Measurements from ENCODE around the gene DDX17. TPM values are rescaled to one million over a fixed set of nuclear protein-coding genes. Genes with fewer than 3 reads are reported as not detected.

Gene DDX17
- total and polyA plus RNA-seq, 2 donors (not counting 1 experiment from before 2014, with no cell fraction given), result 325 to 362 TPM

GRCh38 chr22:38443628-38444521 lies 62.2 kb downstream of the DDX17 start:
- no peak for DNase-seq (ENCODE audit: low read depth in 2 of 2)
- H3K27me3 ChIP-seq (ENCODE audit: control insufficient read depth, insufficient read depth, low read length), result peaks cover 10% of the 10 kb centered on the region
- H3K79me2 ChIP-seq (ENCODE audit: control insufficient read depth, insufficient read depth, low read length), result no peaks in the 10 kb centered on the region
- no peak overlapping the region for H2AFZ ChIP-seq (ENCODE audit: low read length)
- TF ChIP-seq, protein P1, sequence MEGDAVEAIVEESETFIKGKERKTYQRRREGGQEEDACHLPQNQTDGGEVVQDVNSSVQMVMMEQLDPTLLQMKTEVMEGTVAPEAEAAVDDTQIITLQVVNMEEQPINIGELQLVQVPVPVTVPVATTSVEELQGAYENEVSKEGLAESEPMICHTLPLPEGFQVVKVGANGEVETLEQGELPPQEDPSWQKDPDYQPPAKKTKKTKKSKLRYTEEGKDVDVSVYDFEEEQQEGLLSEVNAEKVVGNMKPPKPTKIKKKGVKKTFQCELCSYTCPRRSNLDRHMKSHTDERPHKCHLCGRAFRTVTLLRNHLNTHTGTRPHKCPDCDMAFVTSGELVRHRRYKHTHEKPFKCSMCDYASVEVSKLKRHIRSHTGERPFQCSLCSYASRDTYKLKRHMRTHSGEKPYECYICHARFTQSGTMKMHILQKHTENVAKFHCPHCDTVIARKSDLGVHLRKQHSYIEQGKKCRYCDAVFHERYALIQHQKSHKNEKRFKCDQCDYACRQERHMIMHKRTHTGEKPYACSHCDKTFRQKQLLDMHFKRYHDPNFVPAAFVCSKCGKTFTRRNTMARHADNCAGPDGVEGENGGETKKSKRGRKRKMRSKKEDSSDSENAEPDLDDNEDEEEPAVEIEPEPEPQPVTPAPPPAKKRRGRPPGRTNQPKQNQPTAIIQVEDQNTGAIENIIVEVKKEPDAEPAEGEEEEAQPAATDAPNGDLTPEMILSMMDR (conservative IDR thresholded peaks at IDR 0.05 in 1 of 2, IDR thresholded peaks at IDR 0.05 in 1 of 2; ENCODE audit: low read depth in 1 of 2, low read length in 2 of 2), result no peak
- TF ChIP-seq EZH2 (IDR thresholded peaks at IDR 0.05; ENCODE audit: low read length, missing control alignments), result no peak
- no peaks in the 10 kb centered on the region for H3K9me3 ChIP-seq (ENCODE audit: control insufficient read depth, insufficient read depth, low read depth, low read length)
- no peak overlapping the region for H3K4me2 ChIP-seq (ENCODE audit: extremely low read depth, insufficient read depth, low read length)
- no peaks in the 10 kb centered on the region for H3K36me3 ChIP-seq (ENCODE audit: control insufficient read depth, insufficient read depth, low read length)
- no peaks in the 10 kb centered on the region for H4K20me1 ChIP-seq (ENCODE audit: control insufficient read depth, extremely low read depth, insufficient read depth, low read length)
- no peak overlapping the region for H3K27ac ChIP-seq (ENCODE audit: insufficient read depth, low read length)
- no peak overlapping the region for H3K9ac ChIP-seq (ENCODE audit: insufficient read depth, low read length)
- H3K4me1 ChIP-seq (ENCODE audit: control insufficient read depth, extremely low read depth, insufficient read depth, low read length), result no peaks in the 10 kb centered on the region
- H3K4me3 ChIP-seq (replicated peaks in 1 of 4; ENCODE audit: control extremely low read depth in 1 of 4, insufficient read depth in 1 of 4, low read depth in 3 of 4, low read length in 4 of 4), result no peak overlapping the region

DNA sequence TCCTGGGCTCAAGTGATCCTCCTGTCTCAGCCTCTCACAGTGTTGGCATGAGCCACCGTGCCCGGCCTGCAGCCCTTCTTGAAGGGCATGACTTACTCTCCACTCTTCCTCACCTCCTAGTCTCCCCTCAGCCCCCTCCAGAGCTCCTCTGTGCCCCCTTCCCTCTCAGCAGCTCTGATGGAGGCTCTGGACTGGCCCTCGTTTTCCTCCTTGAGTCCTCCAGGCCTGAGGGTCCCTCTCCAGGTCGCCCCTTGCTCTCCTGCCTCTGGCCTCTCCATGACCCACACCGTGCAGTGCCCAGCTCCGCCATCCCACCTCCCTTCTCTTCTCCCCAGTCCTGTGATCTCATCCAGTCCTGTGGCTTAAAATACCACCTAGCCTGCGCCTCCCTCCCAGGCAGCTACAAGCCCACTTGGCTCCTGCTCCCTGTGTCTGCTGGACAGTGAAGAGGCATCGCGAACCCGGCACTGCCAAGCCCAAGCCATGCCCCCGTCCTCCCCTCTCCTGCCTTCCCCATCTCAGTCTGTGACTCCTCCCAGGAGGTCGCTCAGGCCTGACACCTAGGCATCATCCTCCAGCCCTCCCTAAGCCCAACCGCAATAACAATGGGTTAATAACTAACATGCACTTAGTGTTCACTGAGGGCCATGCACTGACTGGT lies 63.0 kb downstream of the DDX17 start:
- no peak for TF ChIP-seq EZH2 (IDR thresholded peaks at IDR 0.05; ENCODE audit: low read length, missing control alignments)
- TF ChIP-seq, protein P1 (conservative IDR thresholded peaks at IDR 0.05 in 1 of 2, IDR thresholded peaks at IDR 0.05 in 1 of 2; ENCODE audit: low read depth in 1 of 2, low read length in 2 of 2), result no peak
- no peaks in the 10 kb centered on the region for H3K36me3 ChIP-seq (ENCODE audit: control insufficient read depth, insufficient read depth, low read length)
- H4K20me1 ChIP-seq (ENCODE audit: control insufficient read depth, extremely low read depth, insufficient read depth, low read length), result no peaks in the 10 kb centered on the region
- no peak overlapping the region for H3K27ac ChIP-seq (ENCODE audit: insufficient read depth, low read length)
- H2AFZ ChIP-seq (ENCODE audit: low read length), result no peak overlapping the region
- H3K79me2 ChIP-seq (ENCODE audit: control insufficient read depth, insufficient read depth, low read length), result no peaks in the 10 kb centered on the region
- H3K4me3 ChIP-seq (replicated peaks in 1 of 4; ENCODE audit: control extremely low read depth in 1 of 4, insufficient read depth in 1 of 4, low read depth in 3 of 4, low read length in 4 of 4), result no peak overlapping the region
- H3K9ac ChIP-seq (ENCODE audit: insufficient read depth, low read length), result no peak overlapping the region
- H3K4me1 ChIP-seq (ENCODE audit: control insufficient read depth, extremely low read depth, insufficient read depth, low read length), result no peaks in the 10 kb centered on the region
- DNase-seq (ENCODE audit: low read depth in 2 of 2), result no peak
- H3K4me2 ChIP-seq (ENCODE audit: extremely low read depth, insufficient read depth, low read length), result no peak overlapping the region
- no peaks in the 10 kb centered on the region for H3K9me3 ChIP-seq (ENCODE audit: control insufficient read depth, insufficient read depth, low read depth, low read length)
- peaks cover 10% of the 10 kb centered on the region for H3K27me3 ChIP-seq (ENCODE audit: control insufficient read depth, insufficient read depth, low read length)

- Histone ChIP-seq H3K9ac (ENCODE audit: insufficient read depth, low read length) (no peak overlapping the region), H2AFZ (ENCODE audit: low read length) (no peak overlapping the region), H3K4me2 (ENCODE audit: extremely low read depth, insufficient read depth, low read length) (no peak overlapping the region), H3K4me1 (ENCODE audit: control insufficient read depth, extremely low read depth, insufficient read depth, low read length) (no peaks in the 10 kb centered on the region), H3K9me3 (ENCODE audit: control insufficient read depth, insufficient read depth, low read depth, low read length) (no peaks in the 10 kb centered on the region), H3K27ac (ENCODE audit: insufficient read depth, low read length) (no peak overlapping the region), H4K20me1 (ENCODE audit: control insufficient read depth, extremely low read depth, insufficient read depth, low read length) (no peaks in the 10 kb centered on the region), H3K79me2 (ENCODE audit: control insufficient read depth, insufficient read depth, low read length) (no peaks in the 10 kb centered on the region), H3K27me3 (ENCODE audit: control insufficient read depth, insufficient read depth, low read length) (peaks cover 10% of the 10 kb centered on the region), H3K36me3 (ENCODE audit: control insufficient read depth, insufficient read depth, low read length) (no peaks in the 10 kb centered on the region), H3K4me3 (replicated peaks in 1 of 4; ENCODE audit: control extremely low read depth in 1 of 4, insufficient read depth in 1 of 4, low read depth in 3 of 4, low read length in 4 of 4) (no peak overlapping the region)
- no peak for DNase-seq (ENCODE audit: low read depth in 2 of 2)
- no peak for TF ChIP-seq EZH2 (IDR thresholded peaks at IDR 0.05; ENCODE audit: low read length, missing control alignments)
- TF ChIP-seq, protein P1 (conservative IDR thresholded peaks at IDR 0.05 in 1 of 2, IDR thresholded peaks at IDR 0.05 in 1 of 2; ENCODE audit: low read depth in 1 of 2, low read length in 2 of 2), result no peak
These were observed 64.4 kb downstream of the DDX17 start for GRCh38 chr22:38441620-38442287.
